ENCODE measurements around the gene P2RY11.

DNA sequence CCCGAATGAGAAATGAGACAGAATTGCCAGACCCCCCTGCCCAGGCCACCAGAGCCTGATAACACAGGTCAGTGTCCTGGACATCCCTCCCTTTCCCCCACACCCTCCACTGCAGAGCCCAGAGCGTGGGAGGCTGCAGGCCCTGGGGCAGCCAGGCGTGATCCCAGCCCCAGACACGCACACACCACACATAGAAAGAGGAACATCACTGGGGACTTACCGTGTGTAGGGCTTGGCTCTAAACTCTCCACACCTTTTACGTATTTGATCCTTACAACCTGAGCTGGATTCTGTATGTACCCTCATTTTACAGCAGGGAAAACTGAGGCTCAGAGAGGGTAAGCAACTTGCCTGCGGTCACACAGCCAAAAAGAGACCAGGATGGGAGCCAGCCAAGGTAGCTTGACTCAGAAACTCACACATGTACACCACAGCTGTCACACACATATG, 8.7 kb upstream of the P2RY11 start:
- no peak for TF ChIP-seq POLR2A (IDR thresholded peaks at IDR 0.05; ENCODE audit: low read length)
- TF ChIP-seq GATA1 (IDR thresholded peaks at IDR 0.05; ENCODE audit: low read depth, low read length), result no peak

Measured in erythroblast (primary cell).